GM12878 (cell line): ENCODE results near the gene ATG10.

Source experiments
- BHLHE40 ChIP-seq, 2 experiments: fragments of 450-650 bp in 1 of 2; IDR thresholded peaks; 2 replicates each; pipeline ENCODE4 v1.6.1; 2011 to 2017; ENCODE audit warnings: low read depth in 2 of 2, borderline replicate concordance in 1 of 2, improper control_type of control experiment in 1 of 2, low read length in 1 of 2, mild to moderate bottlenecking in 1 of 2
- BRCA1 ChIP-seq: IDR thresholded peaks from 2 replicates; pipeline ENCODE4 v1.6.1; 2011; ENCODE audit warnings: low read depth, low read length, improper control_type of control experiment
- ESRRA ChIP-seq: IDR thresholded peaks from 2 replicates; pipeline ENCODE4 v1.6.1; 2012; ENCODE audit warnings: mild to moderate bottlenecking, low read length, improper control_type of control experiment
- EZH2 ChIP-seq: IDR thresholded peaks from 2 replicates; pipeline ENCODE4 v1.6.1; 2012; ENCODE audit warnings: low read depth, mild to moderate bottlenecking, control low read depth, inconsistent platforms, low read length, borderline replicate concordance; ENCODE audit not compliant: control insufficient read depth
- IRF3 ChIP-seq: fragments of 450-650 bp; IDR thresholded peaks from 2 replicates; pipeline ENCODE4 v1.6.1; 2014; ENCODE audit warnings: mild to moderate bottlenecking
- JUNB ChIP-seq: IDR thresholded peaks from 2 replicates; pipeline ENCODE4 v1.6.1; 2016; ENCODE audit warnings: antibody characterized with exemption, mild to moderate bottlenecking
- NR2C2 ChIP-seq: IDR thresholded peaks from 2 replicates; pipeline ENCODE4 v1.6.1; 2011; ENCODE audit warnings: borderline replicate concordance, low read depth; ENCODE audit not compliant: control insufficient read depth, insufficient read length
- POLR2A ChIP-seq: IDR thresholded peaks from 2 replicates; pipeline ENCODE4 v1.6.1; 2011; ENCODE audit warnings: low read depth, mild to moderate bottlenecking, low read length
- POLR2AphosphoS5 ChIP-seq: IDR thresholded peaks from 2 replicates; pipeline ENCODE4 v1.6.1; 2011; ENCODE audit warnings: mild to moderate bottlenecking, low read length, inconsistent platforms
- POU2F2 ChIP-seq: IDR thresholded peaks from 3 replicates; pipeline ENCODE4 v1.6.1; 2011; ENCODE audit warnings: low read depth, mild to moderate bottlenecking, low read length, borderline replicate concordance
- YY1 ChIP-seq: IDR thresholded peaks from 2 replicates; pipeline ENCODE4 v1.6.1; 2011; ENCODE audit warnings: low read depth, mild to moderate bottlenecking, low read length
- TF ChIP-seq, protein P1 (sequence below): IDR thresholded peaks from 2 replicates; pipeline ENCODE4 v1.6.1; 2012; ENCODE audit warnings: low read depth, low read length, improper control_type of control experiment
- TF ChIP-seq, protein P2 (sequence below), 3 experiments: IDR thresholded peaks in 2 of 3; conservative IDR thresholded peaks in 1 of 3; 2 replicates each; pipeline ENCODE4 v1.5.1; 2011; ENCODE audit warnings: low read depth in 3 of 3, low read length in 3 of 3, mild to moderate bottlenecking in 3 of 3, control low read depth in 2 of 3, moderate library complexity in 2 of 3, inconsistent platforms in 1 of 3, mixed read lengths in 1 of 3; ENCODE audit not compliant: control insufficient read depth in 2 of 3, insufficient read depth in 1 of 3; ENCODE audit errors: extremely low read depth in 1 of 3
- TF ChIP-seq, protein P3 (sequence below): IDR thresholded peaks from 2 replicates; pipeline ENCODE4 v1.6.1; 2012; ENCODE audit warnings: mild to moderate bottlenecking, low read depth, low read length

DNA sequence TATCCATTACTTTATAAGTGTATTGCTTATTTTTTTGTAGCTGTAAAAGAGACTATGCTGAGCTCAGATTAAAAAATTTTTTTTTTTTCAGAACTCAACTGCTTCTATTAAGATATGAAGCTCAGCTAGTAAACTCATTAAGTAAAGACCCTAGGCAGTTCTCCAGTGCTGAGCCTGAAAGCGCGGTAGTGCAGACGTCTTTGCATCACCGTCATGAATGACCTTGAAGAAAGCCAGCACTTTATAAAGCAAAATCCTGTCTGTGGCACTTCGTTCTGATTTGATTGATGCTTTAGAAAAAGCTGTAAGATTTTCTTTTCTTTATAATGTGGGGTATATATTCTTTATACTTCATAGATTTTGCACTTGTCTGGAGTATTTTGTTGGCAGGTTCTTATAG, 105.7 kb downstream of the ATG10 start:
- TF ChIP-seq POLR2A, result no peak
- TF ChIP-seq POLR2AphosphoS5, result no peak
- TF ChIP-seq, protein P1, sequence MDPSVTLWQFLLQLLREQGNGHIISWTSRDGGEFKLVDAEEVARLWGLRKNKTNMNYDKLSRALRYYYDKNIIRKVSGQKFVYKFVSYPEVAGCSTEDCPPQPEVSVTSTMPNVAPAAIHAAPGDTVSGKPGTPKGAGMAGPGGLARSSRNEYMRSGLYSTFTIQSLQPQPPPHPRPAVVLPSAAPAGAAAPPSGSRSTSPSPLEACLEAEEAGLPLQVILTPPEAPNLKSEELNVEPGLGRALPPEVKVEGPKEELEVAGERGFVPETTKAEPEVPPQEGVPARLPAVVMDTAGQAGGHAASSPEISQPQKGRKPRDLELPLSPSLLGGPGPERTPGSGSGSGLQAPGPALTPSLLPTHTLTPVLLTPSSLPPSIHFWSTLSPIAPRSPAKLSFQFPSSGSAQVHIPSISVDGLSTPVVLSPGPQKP, result no peak
- TF ChIP-seq, protein P2, sequence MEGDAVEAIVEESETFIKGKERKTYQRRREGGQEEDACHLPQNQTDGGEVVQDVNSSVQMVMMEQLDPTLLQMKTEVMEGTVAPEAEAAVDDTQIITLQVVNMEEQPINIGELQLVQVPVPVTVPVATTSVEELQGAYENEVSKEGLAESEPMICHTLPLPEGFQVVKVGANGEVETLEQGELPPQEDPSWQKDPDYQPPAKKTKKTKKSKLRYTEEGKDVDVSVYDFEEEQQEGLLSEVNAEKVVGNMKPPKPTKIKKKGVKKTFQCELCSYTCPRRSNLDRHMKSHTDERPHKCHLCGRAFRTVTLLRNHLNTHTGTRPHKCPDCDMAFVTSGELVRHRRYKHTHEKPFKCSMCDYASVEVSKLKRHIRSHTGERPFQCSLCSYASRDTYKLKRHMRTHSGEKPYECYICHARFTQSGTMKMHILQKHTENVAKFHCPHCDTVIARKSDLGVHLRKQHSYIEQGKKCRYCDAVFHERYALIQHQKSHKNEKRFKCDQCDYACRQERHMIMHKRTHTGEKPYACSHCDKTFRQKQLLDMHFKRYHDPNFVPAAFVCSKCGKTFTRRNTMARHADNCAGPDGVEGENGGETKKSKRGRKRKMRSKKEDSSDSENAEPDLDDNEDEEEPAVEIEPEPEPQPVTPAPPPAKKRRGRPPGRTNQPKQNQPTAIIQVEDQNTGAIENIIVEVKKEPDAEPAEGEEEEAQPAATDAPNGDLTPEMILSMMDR (IDR thresholded peaks at IDR 0.05 in 2 of 3, conservative IDR thresholded peaks at IDR 0.05 in 1 of 3; ENCODE audit: control insufficient read depth in 2 of 3, extremely low read depth in 1 of 3, insufficient read depth in 1 of 3, low read depth in 3 of 3, low read length in 3 of 3), result no peak
- TF ChIP-seq NR2C2, result no peak
- TF ChIP-seq IRF3, result no peak
- no peak for TF ChIP-seq EZH2
- TF ChIP-seq BHLHE40 (IDR thresholded peaks at IDR 0.05; ENCODE audit: borderline replicate concordance in 1 of 2, low read depth in 2 of 2, low read length in 1 of 2), result no peak
- no peak for TF ChIP-seq POU2F2
- TF ChIP-seq YY1, result no peak
- no peak for TF ChIP-seq ESRRA
- TF ChIP-seq JUNB, result no peak
- TF ChIP-seq, protein P3, sequence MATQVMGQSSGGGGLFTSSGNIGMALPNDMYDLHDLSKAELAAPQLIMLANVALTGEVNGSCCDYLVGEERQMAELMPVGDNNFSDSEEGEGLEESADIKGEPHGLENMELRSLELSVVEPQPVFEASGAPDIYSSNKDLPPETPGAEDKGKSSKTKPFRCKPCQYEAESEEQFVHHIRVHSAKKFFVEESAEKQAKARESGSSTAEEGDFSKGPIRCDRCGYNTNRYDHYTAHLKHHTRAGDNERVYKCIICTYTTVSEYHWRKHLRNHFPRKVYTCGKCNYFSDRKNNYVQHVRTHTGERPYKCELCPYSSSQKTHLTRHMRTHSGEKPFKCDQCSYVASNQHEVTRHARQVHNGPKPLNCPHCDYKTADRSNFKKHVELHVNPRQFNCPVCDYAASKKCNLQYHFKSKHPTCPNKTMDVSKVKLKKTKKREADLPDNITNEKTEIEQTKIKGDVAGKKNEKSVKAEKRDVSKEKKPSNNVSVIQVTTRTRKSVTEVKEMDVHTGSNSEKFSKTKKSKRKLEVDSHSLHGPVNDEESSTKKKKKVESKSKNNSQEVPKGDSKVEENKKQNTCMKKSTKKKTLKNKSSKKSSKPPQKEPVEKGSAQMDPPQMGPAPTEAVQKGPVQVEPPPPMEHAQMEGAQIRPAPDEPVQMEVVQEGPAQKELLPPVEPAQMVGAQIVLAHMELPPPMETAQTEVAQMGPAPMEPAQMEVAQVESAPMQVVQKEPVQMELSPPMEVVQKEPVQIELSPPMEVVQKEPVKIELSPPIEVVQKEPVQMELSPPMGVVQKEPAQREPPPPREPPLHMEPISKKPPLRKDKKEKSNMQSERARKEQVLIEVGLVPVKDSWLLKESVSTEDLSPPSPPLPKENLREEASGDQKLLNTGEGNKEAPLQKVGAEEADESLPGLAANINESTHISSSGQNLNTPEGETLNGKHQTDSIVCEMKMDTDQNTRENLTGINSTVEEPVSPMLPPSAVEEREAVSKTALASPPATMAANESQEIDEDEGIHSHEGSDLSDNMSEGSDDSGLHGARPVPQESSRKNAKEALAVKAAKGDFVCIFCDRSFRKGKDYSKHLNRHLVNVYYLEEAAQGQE, result no peak
- TF ChIP-seq BRCA1, result no peak
